ENCODE measurements around the gene CCDC127.

GRCh38 chr5:219991-220390 lies 2.0 kb upstream of the CCDC127 start:
- TF ChIP-seq HNRNPLL (IDR thresholded peaks at IDR 0.05; ENCODE audit: low read depth, low read length, poor library complexity, severe bottlenecking) (no peak), SIN3A (IDR thresholded peaks at IDR 0.05; ENCODE audit: borderline replicate concordance, low read depth, low read length) (no peak), USF2 (IDR thresholded peaks at IDR 0.05; ENCODE audit: low read depth, low read length) (no peak), USF2 (CRISPR knock-in tag; IDR thresholded peaks at IDR 0.05; ENCODE audit: borderline replicate concordance) (no peak), CTCF (CRISPR knock-in tag; IDR thresholded peaks at IDR 0.05) (no peak), HHEX (CRISPR knock-in tag; IDR thresholded peaks at IDR 0.05) (no peak), MED1 (CRISPR knock-in tag; IDR thresholded peaks at IDR 0.05) (no peak), MAFK (conservative IDR thresholded peaks at IDR 0.05 in 1 of 2, IDR thresholded peaks at IDR 0.05 in 1 of 2; ENCODE audit: low read length in 2 of 2) (no peak), RAD51 (IDR thresholded peaks at IDR 0.05; ENCODE audit: borderline replicate concordance) (no peak), ZBTB20 (CRISPR knock-in tag; IDR thresholded peaks at IDR 0.05; ENCODE audit: borderline replicate concordance, low read depth) (no peak), SP2 (CRISPR knock-in tag; IDR thresholded peaks at IDR 0.05) (no peak), CEBPZ (IDR thresholded peaks at IDR 0.05; ENCODE audit: low read length) (no peak)

Measured in HepG2 (cell line).